NCI-H2227 treated with DMSO at 0.1 percent for 48 hours (cell line): ENCODE data around the gene GAS7.

ENCODE experiments used
- DNase-seq: peaks from one replicate; lab custom pipeline; 2025; lab: John Stamatoyannopoulos, UW

GAS7 gene

GRCh38 chr17:10198509-10199249, at the start of gene GAS7:
TSS of gene GAS7 (minus strand) at chr17:10198606.
- no peak for DNase-seq

DNA sequence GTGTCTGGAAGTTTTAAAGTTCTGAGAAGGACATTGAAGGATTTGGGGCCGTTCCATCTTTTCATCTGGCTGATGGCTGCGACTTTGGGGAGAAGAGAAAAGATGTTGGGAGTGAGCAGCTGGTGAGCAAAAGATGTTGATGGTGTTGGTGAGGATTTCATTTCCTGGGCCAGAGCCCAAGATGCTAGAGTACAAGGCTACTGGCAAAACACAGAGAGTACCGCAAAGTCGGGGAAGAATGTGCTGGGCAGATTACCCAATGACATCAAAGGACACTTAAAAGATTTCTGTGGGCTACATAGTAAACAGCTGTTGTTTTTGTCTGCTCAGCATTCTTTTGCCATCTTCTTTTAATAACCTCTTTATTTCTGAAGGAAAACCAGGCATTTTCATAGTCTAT, 49.4 kb upstream of the GAS7 start:
- DNase-seq = no peak

- DNase-seq = no peak
Measured at GRCh38 chr17:10243883-10244844, 45.8 kb upstream of the GAS7 start.

- no peak for DNase-seq
Measured at GRCh38 chr17:10241781-10242180, 43.4 kb upstream of the GAS7 start.

DNA sequence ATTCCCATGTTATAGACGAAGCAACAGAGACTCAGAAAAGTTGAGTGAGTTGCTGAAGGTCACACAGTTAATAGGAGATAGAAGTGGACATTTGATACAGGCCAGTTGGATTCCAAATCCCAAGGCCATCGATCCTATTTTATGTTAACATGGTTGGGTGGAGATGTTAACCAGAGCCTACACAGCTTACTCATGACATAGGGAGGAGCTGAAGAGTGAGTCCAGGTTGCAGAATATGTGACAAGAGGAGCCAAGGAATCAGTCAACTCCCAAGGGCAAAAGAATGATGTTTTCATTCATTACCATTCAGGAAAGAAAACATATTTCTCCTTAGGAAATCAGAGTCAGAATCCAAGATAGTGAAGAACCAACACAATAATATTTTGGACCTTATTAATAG, 40.3 kb upstream of the GAS7 start:
- no peak for DNase-seq

DNA sequence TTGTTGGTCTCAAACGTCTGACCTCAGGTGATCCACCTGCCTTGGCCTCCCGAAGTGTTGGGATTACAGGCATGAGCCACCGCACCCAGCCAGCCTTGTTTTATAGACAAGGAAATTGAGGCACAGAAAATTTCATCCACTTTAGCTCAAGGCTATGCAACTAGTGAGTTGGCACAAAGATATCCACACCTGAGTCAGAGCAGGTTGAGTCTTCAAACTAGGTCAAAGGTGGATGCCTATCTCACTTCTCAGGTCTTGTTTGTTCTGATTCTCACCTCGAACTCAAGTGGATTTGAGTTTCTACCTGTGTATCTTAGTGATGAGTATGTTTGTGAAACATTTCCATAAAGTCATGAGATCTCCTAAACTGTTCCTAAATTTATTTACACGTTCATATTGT, 35.6 kb upstream of the GAS7 start:
- DNase-seq = no peak

- DNase-seq = no peak
Measured at GRCh38 chr17:10233161-10233560, 34.8 kb upstream of the GAS7 start.

DNA sequence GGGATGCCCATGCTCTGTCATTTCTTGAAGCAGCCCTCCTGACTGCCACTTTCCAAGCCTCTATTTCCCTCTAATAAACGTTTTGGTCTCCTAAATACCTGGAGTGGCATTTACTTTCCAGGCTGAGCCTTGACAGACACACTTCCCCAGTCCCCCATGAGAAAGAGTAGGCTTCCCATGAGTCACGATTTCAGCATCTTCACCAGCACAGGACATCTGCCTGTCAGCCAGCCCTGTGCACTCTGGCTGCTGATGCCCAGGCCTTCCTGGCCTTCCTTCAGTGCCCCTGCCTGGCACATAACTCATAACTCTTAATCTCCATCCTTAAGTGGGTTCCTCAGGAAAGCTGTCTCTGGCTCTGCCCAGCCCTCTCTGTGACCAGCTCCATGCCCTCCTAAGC, 30.8 kb upstream of the GAS7 start:
- no peak for DNase-seq

GRCh38 chr17:10226930-10227695, 28.7 kb upstream of the GAS7 start:
- no peak for DNase-seq

- DNase-seq = no peak
Measured at GRCh38 chr17:10224582-10225195, 26.3 kb upstream of the GAS7 start.

DNA sequence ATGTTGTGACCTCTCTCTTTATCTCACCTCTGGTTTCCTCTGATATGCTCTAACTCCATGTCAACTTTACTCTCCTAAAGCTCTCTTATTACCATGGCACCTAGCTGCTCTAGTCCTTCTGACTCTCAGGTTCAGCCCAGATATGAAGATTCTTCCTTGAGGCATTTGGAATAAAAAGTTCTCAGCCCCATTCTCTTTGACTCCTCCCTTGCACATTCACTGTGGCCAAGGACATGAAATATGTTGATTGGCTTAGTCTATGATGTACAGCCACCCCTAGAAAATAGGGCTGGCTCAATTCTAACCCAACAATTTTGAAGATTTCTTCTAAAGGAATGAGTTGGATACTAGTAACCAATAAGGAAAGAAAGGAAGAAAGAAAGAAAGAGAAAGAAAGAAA, 20.8 kb upstream of the GAS7 start:
- no peak for DNase-seq

DNA sequence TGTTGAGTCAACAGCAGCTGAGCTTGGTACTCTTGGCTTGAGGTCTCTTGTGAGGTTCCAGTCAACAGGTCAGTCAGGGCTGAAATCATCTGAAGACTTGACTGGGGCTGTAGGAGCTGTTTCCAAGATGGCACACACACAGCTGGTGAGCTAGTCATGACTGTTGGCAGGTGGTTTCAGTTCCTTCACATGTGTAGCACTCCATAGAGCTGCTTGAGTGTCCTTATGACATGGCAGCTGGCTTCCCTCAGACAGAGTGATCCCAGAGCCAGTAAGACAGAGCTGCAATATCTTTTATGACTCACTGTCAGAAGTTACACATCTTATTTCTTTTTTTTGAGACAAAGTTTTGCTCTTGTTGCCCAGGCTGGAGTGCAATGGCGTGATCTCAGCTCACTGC, 19.5 kb upstream of the GAS7 start:
- DNase-seq = no peak

DNA sequence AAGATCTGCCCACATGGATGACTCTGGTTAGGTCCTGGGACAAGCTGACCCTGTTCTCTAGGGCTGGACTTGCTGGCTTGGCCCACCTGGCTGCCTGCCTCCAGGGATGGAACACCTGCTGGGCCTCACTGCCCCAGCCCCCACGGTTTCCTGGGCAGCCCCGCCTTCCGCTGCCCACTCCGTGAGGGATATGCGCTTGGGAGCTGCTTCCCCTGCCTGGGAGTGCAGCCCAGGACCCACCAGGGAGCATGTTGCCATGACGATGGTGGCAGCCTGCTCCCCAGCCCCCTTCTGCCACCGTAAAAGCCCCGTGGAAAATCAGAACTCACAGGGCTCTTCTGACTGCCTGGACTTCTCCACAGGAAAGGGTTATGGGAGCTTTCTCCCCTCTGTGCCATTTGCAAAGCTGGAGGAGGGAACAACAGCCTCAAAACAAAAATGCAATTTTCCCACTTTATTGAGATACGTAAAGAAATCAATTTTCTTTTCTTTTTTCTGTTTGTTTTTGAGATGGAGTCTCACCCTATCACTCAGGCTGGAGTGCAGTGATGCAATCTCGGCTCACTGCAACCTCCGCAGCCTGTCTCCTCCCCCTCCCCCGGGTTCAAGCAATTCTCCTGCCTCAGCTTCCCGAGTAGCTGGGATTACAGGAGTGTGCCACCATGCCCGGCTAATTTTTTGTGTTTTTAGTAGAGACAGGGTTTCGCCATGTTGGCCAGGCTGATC, 18.0 kb upstream of the GAS7 start:
- no peak for DNase-seq

GRCh38 chr17:10215286-10215685, 16.9 kb upstream of the GAS7 start:
- no peak for DNase-seq

DNA sequence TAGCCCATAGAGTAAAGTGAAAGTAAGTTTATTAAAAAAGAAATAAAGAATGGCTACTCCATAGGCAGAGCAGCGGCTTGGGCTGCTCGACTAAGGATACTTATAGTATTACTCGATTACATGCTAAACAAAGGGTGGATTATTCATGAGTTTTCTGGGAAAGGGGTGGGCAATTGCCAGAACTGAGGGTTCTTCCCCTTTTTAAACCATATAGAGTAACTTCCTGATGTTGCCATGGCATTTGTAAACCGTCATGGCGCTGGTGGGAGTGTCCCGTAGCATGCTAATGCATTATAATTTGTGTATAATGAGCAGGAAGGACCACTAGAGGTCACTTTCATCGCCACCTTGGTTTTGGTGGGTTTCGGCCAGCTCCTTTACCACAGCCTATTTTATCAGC, 13.3 kb upstream of the GAS7 start:
- no peak for DNase-seq

GRCh38 chr17:10210151-10210574, 11.8 kb upstream of the GAS7 start:
- no peak for DNase-seq

- DNase-seq = no peak
Measured at GRCh38 chr17:10208604-10209193, 10.3 kb upstream of the GAS7 start.

DNA sequence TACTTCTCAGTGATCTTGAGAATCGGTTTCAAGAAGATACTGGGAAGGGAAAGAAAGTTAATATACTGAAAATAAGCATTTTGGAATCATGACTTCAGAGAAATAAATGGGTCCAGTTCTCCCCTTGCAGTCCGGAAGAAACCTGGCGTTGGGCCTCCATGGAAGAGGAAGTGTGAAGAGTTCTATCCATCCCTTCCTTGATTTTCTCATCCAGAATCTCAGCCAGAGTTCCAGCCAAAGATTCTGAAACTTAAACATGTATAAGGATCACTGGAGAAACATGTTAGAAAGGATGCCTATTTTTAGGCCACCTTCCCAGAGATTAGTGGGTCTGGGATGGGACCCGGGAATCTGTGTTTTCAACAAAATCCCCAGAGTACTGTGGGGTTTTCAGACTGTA, 8.7 kb upstream of the GAS7 start:
- no peak for DNase-seq

- DNase-seq = no peak
Measured at GRCh38 chr17:10205549-10206185, 7.3 kb upstream of the GAS7 start.

GRCh38 chr17:10201680-10202079, 3.3 kb upstream of the GAS7 start:
- no peak for DNase-seq
